Bronchial epithelial cell (primary cell): ENCODE data around the gene PAAF1. TPM values are rescaled to one million over a fixed set of nuclear protein-coding genes. Genes with fewer than 3 reads are reported as not detected.

ENCODE experiments used
- DNase-seq: peaks from one replicate; pipeline ENCODE4 v3.0.0-alpha.2; 2010; ENCODE audit warnings: low read depth
- FAIRE-seq: peaks from 2 replicates; lab custom pipeline; 2011; peaks lifted over from hg19 to GRCh38; lab: Jason Lieb, UNC
- H3K27me3 ChIP-seq: 2 replicates; pipeline ENCODE4 v1.5.1; 2011; ENCODE audit warnings: low read length; ENCODE audit not compliant: control insufficient read depth, insufficient read depth
- H3K36me3 ChIP-seq: 2 replicates; pipeline ENCODE4 v1.5.1; 2011; ENCODE audit warnings: low read length; ENCODE audit not compliant: control insufficient read depth, insufficient read depth
- H3K4me3 ChIP-seq: 2 replicates; pipeline ENCODE4 v1.5.1; 2011; ENCODE audit warnings: mild to moderate bottlenecking, low read depth, low read length, control low read depth
- CTCF ChIP-seq: IDR thresholded peaks from 2 replicates; pipeline ENCODE4 v1.5.1; 2011; ENCODE audit warnings: mild to moderate bottlenecking, moderate library complexity, low read length, control low read depth, inconsistent platforms; ENCODE audit not compliant: insufficient read depth, severe bottlenecking
- total RNA-seq: library from RNA; depleted of rRNA; stranded (reverse); fragments of >200 nt; gene quantifications from 2 replicates; pipeline ENCODE4 v1.2.1, GENCODE V29; 2014

Gene PAAF1
- total RNA-seq, 1 donor from 2014 or later: 10.3 TPM

GRCh38 chr11:73888244-73888643 is 11.4 kb downstream of the PAAF1 start:
- DNase-seq: no peak
- Histone ChIP-seq H3K4me3 (no peak overlapping the region), H3K36me3 (peaks cover 3% of the 10 kb centered on the region), H3K27me3 (no peaks in the 10 kb centered on the region)
- no peak for TF ChIP-seq CTCF
- FAIRE-seq: no peak

- TF ChIP-seq CTCF: no peak
- no peak overlapping the region for H3K4me3 ChIP-seq
- H3K36me3 ChIP-seq: peaks cover 3% of the 10 kb centered on the region
- DNase-seq: peak; percentile 91
- FAIRE-seq: no peak
- no peaks in the 10 kb centered on the region for H3K27me3 ChIP-seq
These were observed 12.2 kb downstream of the PAAF1 start for GRCh38 chr11:73889019-73889418.

- FAIRE-seq (no peak), DNase-seq (no peak)
- H3K4me3 ChIP-seq: no peak overlapping the region
- no peaks in the 10 kb centered on the region for H3K27me3 ChIP-seq
- peaks cover 3% of the 10 kb centered on the region for H3K36me3 ChIP-seq
- TF ChIP-seq CTCF: no peak
These were observed 12.7 kb downstream of the PAAF1 start for GRCh38 chr11:73889536-73889935.

GRCh38 chr11:73893041-73893440 is 16.2 kb downstream of the PAAF1 start:
- Histone ChIP-seq H3K27me3 (no peaks in the 10 kb centered on the region), H3K4me3 (no peak overlapping the region), H3K36me3 (peaks cover 3% of the 10 kb centered on the region)
- no peak for FAIRE-seq
- no peak for DNase-seq
- no peak for TF ChIP-seq CTCF

GRCh38 chr11:73894725-73895335 is 18.0 kb downstream of the PAAF1 start:
- no peak for TF ChIP-seq CTCF
- FAIRE-seq (no peak), DNase-seq (peak; percentile 61)
- Histone ChIP-seq H3K4me3 (no peak overlapping the region), H3K27me3 (no peaks in the 10 kb centered on the region), H3K36me3 (peaks cover 6% of the 10 kb centered on the region)

GRCh38 chr11:73902303-73902702 is 25.5 kb downstream of the PAAF1 start:
- peaks cover 6% of the 10 kb centered on the region for H3K36me3 ChIP-seq
- H3K27me3 ChIP-seq: no peaks in the 10 kb centered on the region
- FAIRE-seq (peak; percentile 72), DNase-seq (no peak)
- TF ChIP-seq CTCF: no peak
- H3K4me3 ChIP-seq: no peak overlapping the region
